ENCODE data around the gene SYTL4. TPM values are rescaled to one million over a fixed set of nuclear protein-coding genes. Genes with fewer than 3 reads are reported as not detected.
A peak's percentile ranks its signal among the peaks of the same experiment; 100 is the strongest.
"Not testable (repeated sequence)": the region's sequence is repeated elsewhere in the genome, so short reads cannot be mapped to it uniquely, and the experiment has no call there.

The SYTL4 gene
- 3.5 TPM for total RNA-seq
- long read RNA-seq, partial matches to known transcripts = 0 of 2 reads
- long read RNA-seq, other reads (novel, unspliced or antisense) = 1 of 2 reads

DNA sequence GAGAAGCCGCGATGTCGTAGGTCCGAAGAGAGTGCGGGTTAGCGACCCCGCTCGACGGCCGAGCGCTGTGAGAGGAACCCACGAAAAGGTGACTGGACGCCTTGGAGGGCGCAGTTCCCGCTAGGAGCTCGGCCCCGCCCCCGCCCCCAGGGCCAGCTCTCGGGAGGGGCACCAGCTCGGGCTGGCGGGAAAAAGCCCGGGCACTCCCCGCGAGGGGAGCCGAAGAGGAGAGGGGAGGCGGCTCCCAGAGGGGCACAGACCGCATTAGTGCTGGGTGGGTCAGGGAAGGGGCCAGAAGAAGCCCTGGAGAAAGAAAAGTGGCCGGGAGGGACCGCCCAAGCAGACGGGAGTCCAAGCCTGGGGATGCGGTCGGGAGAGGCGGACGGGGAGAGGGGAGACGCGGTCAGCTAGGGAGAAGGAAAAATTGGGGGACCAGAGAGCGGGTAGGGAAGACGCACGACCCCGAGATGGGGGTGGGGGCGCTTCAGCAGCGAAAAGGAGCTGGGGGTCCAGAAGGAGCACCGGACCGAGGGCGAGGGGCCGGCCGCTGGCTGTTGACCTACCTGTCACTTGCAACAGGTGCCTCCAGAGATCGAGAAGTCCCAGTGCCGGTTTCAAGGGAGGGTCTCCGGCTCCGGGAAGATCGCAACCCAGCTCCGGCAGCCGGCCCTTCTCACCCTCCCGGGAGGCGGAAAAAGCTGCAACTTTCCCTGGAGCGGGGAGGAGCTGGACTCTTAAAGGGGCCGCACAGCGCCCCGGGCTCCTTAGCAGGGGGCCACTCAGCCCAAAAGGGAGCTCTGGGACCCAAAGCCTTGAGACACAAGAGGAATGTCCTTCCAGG is at the start of gene SYTL4:
Gene SYTL4, minus strand, starts transcription at position 681 of the 841 bp plus-strand sequence. CDS start 30,084 bp downstream, outside the sequence.
- no peak for DNase-seq (ENCODE audit: low spot score)
- intact Hi-C loops (cut with DNase I) = no loop called here

DNA sequence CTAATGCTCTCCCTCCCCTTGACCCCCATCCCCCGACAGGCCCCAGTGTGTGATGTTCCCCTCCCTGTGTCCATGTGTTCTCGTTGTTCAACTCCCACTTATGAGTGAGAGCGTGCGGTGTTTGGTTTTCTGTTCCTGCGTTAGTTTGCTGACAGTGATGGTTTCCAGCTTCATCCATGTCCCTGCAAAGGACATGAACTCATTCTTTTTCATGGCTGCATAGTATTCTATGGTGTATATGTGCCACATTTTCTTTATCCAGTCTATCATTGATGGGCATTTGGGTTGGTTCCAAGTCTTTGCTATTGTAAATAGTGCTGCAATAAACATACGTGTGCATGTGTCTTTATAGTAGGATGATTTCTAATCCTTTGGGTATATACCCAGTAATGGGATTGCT is 37.5 kb upstream of the SYTL4 start:
- intact Hi-C loops (cut with DNase I) = loop anchor here (2.0 kb wide), 1 partner anchor 85 kb away; no protein-coding TSS in a partner anchor

DNA sequence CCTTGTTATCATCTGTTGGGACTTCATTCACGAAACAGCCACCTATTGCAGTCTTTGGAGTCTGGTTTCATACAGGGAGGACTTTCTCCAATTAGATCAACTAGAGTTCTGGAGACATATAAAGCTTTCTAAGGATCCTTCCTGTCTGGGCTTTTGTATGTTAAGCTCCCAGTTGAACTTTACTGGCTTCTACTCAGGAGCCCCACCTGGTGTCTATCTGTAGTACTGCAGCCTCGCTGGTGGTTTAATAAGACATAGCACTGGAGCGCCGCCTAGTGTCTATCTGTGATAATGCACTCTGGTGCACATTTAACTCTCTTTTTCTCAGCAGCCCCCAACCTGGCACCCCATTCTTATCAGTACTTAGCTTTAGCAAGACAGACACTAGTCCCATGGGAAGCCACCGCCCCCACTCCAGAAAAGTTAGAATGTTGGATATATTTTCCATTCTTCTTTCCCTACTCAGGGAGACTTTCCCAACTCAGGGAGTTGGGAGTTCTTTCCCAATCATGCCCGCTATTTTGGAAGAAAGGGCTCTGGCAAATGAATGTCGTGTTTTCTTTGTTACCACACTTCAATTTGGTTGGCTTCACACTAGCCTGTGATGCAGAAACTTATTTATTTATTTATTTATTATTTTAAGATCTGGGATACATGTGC is 36.9 kb upstream of the SYTL4 start:
- peak; percentile 89 for DNase-seq (ENCODE audit: low spot score)
- intact Hi-C loops (cut with DNase I) = loop anchor here (2.0 kb wide), 1 partner anchor 84 kb away; no protein-coding TSS in a partner anchor

More for the DNA sequence above, 37.5 kb upstream of the SYTL4 start:
- DNase-seq (ENCODE audit: low spot score) = not testable (repeated sequence)

DNA sequence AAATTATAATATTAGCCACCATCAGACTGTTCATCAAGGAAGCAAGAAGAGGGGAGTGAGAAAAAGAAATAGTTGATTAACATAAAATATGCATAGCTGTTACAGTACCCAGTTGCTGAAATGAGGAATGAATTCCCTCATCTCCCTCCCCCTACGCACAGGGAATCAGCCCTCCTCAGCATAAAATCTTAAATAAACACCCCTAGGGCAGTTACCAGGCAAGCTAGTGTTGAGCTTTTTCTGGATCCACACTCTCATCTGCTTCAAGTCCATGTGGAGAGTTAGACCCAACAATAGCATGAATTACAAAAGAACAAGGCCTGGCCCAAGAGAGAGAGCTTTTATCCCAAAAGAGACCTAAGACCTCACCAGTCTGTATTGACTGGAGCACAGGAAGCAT is 19.0 kb upstream of the SYTL4 start:
- no peak for DNase-seq (ENCODE audit: low spot score)
- intact Hi-C loops (cut with DNase I) = no loop called here

DNA sequence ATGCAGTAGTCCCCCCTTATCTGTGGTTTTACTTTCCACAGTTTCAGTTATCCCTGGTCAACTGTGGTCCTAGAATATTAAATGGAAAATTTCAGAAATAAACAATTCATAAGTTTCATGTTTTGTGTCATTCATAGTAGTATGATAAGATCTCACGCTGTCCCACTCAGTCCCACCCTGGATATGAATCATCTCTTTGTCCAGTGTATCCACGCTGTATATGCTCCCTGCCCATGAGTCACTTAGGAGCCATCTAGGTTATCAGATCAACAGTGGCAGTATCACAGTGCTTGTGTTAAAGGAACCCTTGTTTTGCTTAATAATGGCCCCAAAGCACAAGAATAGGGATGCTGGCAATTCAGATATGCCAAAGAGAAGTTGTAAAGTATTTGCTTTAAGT is 16.2 kb upstream of the SYTL4 start:
- no peak for DNase-seq (ENCODE audit: low spot score)
- intact Hi-C loops (cut with DNase I) = no loop called here

DNA sequence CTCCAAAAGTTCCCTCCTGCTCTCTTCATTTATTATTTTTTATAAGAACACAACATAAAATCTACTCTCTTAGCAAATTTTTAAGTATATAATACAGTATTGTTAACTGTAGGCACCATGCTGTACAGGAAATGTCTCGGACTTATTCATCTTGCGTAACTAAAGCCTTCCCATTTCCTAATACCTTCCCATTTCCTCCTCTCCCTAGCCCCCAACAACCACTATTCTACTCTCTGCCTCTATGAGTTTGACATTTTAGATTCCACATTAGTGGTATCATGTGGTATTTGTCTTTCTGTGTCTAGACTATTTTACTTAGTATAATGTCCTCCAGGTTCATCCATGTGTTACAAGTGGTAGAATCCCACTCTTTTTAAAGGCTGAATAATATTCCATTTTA is 15.8 kb upstream of the SYTL4 start:
- intact Hi-C loops (cut with DNase I) = no loop called here
- no peak for DNase-seq (ENCODE audit: low spot score)

DNA sequence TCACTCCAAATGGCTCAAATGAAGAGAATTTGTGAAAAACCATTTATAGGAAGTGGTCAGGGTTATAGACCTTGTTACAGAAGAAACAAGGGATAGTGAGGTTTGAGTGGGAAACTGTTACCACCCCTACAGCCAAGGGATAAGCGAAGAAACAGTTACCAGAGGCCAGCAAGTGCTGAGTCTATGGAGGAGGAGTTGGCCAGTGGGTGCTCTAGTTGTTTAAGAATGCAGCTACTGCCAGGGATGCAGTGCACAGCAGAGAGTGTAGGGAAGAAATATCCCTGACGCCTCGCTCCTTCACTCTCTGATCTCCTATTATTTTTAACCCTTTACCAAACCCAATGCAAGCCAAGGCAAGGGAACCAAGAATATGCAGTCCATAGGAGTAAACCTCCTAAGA is 15.2 kb upstream of the SYTL4 start:
- intact Hi-C loops (cut with DNase I) = no loop called here
- no peak for DNase-seq (ENCODE audit: low spot score)

DNA sequence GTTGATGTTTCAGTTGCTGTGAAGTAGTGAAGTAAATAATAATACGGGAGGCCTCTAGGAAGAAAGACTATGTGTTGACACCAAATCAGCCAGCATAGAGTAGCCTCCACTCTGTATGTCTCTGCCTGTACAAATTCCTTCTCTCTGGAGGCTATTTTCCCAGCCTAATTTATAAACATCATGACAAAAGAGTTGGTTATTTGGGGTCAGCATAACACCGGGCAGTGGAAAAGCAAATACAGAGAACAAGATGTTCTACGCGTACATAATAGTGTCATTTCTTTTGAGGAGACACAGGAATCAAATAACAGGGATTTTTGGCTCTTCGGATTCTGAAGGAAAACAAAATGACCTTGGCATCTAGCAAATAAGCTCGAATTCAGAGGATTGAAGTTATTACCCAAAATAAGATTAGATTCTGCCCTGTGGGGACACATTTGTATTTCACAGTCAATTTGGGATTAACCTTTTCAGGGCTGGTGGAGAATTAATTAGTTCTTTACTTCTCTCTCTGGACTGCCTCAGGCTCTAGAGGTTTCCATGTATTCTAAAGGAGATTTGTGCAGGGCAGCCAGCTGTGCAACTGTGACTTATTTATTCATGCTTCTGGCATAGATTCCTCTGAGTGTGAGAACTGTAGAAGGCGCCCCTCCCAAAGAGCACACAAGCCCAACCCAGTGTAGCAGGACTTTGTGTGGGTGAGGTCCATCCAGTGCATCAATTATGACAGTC is 14.1 kb upstream of the SYTL4 start:
- intact Hi-C loops (cut with DNase I) = no loop called here
- no peak for DNase-seq (ENCODE audit: low spot score)

DNA sequence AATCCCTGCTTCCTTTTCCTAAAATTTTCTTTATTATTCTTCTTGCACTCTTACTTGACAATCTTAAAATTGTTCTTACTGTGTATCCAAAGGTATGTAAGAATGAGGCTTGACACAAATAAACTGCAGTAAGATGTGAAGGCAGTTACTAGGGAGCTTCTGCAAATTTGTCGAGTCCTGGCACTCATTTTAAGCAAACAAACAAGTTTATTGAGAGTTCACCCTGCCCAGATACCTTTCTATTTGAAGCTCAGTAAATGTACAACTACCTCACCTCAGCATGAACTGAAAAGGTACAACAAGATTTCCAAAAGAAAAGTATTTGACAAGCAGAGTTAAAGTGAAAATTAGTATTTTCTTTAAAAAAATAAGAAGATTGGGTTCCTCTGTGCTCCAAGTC is 13.3 kb upstream of the SYTL4 start:
- intact Hi-C loops (cut with DNase I) = no loop called here
- no peak for DNase-seq (ENCODE audit: low spot score)

DNA sequence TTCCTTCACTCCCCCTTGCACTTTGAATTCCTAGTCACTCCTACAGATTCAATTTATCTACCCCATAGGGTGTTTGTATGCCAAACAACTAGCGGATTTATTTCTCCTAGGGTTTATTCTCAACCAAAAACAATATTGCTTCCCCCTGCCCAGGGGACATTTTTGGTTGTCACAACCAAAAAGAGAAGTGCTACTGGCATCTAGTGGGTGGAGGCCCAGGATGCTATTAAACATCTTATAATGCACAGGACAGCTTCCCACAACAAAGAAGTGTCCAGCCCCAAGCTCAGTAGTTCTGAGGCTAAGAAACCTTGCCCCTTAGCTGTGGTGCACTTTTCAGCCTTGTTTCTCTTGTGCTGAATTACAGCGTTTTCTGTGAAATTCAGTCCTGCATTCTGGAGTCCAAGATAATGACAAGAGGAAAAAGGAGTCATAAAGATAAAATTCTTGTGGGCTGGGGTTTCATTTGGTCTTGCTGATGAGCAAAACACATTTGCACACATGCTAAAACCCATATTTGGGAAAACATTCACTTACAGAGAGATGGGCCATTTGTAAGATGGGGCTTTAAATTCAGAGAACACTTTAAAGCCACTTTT is 11.2 kb upstream of the SYTL4 start:
- intact Hi-C loops (cut with DNase I) = no loop called here
- DNase-seq (ENCODE audit: low spot score) = no peak

DNA sequence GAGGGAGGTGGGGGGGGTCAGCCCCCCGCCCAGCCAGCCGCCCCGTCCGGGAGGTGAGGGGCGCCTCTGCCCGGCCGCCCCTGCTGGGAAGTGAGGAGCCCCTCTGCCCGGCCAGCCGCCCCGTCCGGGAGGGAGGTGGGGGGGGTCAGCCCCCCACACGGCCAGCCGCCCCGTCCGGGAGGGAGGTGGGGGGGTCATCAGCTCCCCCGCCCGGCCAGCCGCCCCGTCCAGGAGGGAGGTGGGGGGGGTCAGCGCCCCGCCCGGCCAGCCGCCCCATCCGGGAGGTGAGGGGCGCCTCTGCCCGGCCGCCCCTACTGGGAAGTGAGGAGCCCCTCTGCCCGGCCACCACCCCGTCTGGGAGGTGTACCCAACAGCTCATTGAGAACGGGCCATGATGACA is 7.9 kb downstream of the SYTL4 start:
- intact Hi-C loops (cut with DNase I); DNase-seq (ENCODE audit: low spot score): not testable (repeated sequence)

DNA sequence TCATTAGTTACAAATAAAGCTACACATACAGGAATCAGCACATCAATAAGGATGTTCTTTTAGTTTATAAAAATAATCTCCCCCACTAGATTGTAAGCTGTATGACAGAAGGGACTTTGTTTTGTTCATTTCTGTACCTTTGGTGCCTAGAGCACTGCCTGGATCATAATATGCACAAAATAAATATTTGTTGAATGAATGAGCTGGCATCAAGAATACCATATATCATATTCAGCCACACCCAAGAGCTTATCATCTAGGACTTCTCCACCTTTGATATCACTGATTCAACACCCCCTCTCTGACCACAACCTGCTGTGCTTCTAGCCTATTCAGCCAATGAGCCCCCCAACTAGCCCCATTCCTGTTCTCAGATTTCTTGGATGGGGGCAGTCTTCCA is 10.6 kb downstream of the SYTL4 start:
- intact Hi-C loops (cut with DNase I) = no loop called here

DNA sequence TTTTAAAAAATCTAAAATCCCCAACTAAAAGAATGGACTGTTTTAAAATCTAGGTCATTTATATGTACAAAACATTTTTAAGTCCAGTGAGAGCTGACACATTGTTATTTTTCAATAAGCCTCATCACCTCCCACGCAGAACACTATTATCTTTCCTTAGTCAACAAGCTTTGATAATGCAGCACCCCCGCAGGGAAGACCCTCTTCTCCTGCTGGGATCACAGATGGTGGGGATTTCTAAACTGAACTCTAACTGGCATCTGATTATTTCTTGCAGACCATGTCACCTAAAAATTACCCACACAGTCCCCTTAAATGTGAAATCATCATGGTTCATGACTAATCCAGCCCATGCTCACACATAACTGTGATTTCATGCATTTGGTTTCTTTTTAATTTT is 11.6 kb downstream of the SYTL4 start:
- intact Hi-C loops (cut with DNase I) = no loop called here
- no peak for DNase-seq (ENCODE audit: low spot score)

More for the DNA sequence above, 10.6 kb downstream of the SYTL4 start:
- DNase-seq (ENCODE audit: low spot score) = no peak

DNA sequence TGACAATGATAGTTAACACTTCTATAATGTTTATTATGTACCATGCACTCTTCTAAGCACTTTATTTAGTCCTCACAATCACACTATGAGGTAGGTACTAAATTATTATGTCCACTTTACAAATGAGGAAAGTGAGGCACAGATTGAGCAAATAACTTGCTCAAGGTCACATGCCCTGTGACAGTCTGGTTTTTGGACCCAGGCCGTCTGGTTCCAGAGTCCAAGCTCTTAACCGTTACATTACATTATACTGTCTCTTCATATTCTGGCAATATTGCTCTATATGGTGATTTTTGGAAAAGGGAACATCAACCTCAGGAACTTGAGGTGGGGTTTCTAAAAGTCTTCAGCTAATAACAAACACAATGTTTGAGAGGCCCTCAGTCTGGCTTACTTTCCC is 12.8 kb downstream of the SYTL4 start:
- no peak for DNase-seq (ENCODE audit: low spot score)
- intact Hi-C loops (cut with DNase I) = no loop called here

DNA sequence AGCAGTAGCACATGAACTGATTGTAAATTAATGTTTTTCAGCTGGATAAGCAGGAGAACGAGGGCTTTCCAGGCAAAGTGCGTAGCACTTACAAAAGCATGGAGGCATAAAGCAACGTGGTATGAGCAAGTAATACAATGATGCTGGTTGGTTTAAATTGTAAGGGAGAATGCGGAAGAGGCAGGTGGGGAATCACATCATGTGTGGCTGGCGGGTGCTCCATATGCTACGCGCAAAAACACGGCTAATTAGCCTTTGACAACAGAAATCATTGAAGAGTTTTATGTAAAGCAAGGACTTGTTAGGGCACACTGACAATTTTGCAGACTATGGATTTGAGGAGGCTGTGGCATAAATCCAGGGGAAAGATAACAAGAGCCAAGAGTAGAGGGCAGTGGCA is 14.6 kb downstream of the SYTL4 start:
- intact Hi-C loops (cut with DNase I) = no loop called here
- no peak for DNase-seq (ENCODE audit: low spot score)

DNA sequence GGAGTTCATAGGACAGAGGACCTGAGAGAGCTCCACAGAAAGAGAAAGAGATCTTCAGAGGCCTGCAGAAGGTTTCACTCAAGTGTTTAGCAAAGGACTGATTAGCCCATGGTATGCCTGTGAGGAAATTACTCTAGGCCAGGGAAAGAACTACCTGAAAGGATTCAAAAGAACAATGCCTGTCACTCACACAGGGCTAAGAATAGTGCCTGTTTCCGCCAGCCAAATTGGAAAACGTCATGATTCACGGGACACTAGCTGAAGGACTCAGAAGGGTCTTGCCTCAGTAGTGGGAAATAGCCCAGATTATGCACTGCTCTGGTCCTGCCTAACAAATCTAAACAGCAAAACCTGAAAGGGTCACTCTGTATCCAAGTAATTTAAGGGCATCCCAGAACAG is 21.1 kb downstream of the SYTL4 start:
- intact Hi-C loops (cut with DNase I) = no loop called here
- DNase-seq (ENCODE audit: low spot score) = no peak

DNA sequence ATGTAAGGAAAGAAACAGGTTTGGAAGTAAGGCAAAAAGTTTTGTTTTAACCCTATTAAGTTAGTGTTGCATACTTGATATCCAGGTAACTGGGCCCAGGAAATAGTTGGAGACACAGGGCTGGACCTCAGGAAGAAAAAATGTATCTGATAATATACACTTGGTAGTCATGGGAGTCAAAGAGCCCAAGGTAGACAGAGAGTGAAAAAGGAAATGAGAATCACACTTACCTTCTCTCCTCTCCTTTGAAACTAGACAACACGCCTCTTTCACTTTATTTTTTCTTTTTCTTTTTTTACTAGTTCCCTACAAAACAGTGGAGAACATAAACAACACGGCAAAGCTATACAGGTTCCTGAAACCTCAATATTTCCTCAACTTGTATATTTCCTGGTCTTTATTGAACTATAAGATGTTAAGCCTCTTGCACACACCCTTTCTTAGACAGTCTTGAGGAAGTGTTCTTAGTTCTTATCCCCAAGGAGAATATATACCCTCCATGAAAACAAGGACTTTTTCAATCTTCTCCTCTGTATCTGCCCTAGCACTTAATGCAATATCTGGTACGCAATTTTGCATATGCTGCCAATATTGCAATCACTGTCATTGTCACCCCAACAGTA is 27.2 kb downstream of the SYTL4 start:
- intact Hi-C loops (cut with DNase I) = no loop called here
- no peak for DNase-seq (ENCODE audit: low spot score)

DNA sequence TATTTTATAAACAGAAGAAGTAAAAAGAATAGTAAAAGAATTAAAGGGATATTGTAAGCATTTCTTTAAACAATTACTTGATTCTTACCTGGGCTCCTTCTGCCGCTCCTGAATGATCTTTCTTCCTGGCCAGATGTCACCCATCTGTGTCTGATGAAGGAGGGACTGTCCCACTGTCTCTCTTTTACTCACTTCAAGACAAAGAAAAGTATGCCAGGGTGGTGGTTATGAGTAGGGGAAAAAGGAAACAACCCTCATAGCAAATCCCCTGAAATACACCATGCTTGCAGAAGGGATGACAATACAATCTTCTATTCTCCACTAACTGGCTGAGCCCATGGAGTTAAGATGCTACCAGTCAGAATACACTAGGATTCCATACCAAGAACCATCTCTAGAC is 31.1 kb downstream of the SYTL4 start:
- intact Hi-C loops (cut with DNase I) = no loop called here
- no peak for DNase-seq (ENCODE audit: low spot score)

DNA sequence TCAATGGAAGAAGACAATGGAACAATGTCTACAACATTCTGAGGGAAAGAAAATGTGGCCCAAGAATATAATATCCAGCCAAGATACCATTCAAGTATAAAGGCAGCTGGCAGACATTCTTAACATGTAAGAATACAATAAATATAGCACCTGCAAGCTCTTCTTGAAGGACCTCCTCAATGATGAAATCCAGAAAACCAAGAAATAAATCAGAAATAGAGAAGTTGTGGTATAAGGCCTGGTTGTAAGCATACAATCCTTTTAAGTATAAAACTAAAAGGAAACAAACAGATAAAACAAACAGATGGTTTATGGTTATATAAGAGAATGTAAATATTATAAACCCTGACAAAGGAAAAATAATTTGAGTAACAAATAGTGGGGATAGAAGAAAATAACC is 33.4 kb downstream of the SYTL4 start:
- intact Hi-C loops (cut with DNase I) = no loop called here
- no peak for DNase-seq (ENCODE audit: low spot score)

All from cardiac septum (tissue), 1 donor.